ENCODE results near the gene CSRNP2. TPM values are rescaled to one million over a fixed set of nuclear protein-coding genes. Genes with fewer than 3 reads are reported as not detected.

The CSRNP2 gene
- total and polyA plus RNA-seq, 2 of the 8 experiments (the other 6 are each of a cell fraction or from before 2014, with no cell fraction given) = 13.7 to 34.0 TPM

GRCh38 chr12:51033457-51034089, 49.8 kb downstream of the CSRNP2 start:
- Histone ChIP-seq H3K4ac (replicated peaks; ENCODE audit: insufficient read length, low read depth, low read length) (no peak overlapping the region), H4K20me1 (replicated peaks in 1 of 2; ENCODE audit: control insufficient read depth in 1 of 2, insufficient read depth in 2 of 2, low read length in 2 of 2) (no peaks in the 10 kb centered on the region), H4K8ac (ENCODE audit: extremely low read depth, insufficient read depth, low read length) (no peak overlapping the region), H3K23me2 (ENCODE audit: low read depth, low read length) (no peaks in the 10 kb centered on the region; the same call in 1 of the 2 replicates), H2AK5ac (ENCODE audit: low read depth, low read length) (no peak overlapping the region), H3K9ac (replicated peaks in 1 of 4; ENCODE audit: extremely low read depth in 1 of 4, low read depth in 3 of 4, low read length in 3 of 4) (no peak overlapping the region), H3K23ac (ENCODE audit: insufficient read length) (no peak overlapping the region), H2BK15ac (ENCODE audit: low read length) (no peak overlapping the region), H2BK5ac (ENCODE audit: low read depth, low read length) (no peak overlapping the region), H2BK12ac (ENCODE audit: low read depth, low read length) (no peak overlapping the region), H3K56ac (replicated peaks; ENCODE audit: insufficient read length, low read depth, low read length) (no peak overlapping the region), H3K79me1 (ENCODE audit: low read depth, low read length) (no peaks in the 10 kb centered on the region), H3K79me2 (ENCODE audit: control insufficient read depth in 1 of 2, insufficient read depth in 2 of 2, low read length in 2 of 2) (no peaks in the 10 kb centered on the region), H3K27ac (ENCODE audit: low read depth, low read length) (no peak overlapping the region), H4K5ac (ENCODE audit: insufficient read length, low read depth, low read length) (no peak overlapping the region), H2BK20ac (ENCODE audit: low read length) (no peak overlapping the region), H3K4me3 (ENCODE audit: extremely low read depth in 1 of 4, insufficient read depth in 2 of 4, low read depth in 3 of 4, low read length in 4 of 4) (no peak overlapping the region), H3K4me2 (ENCODE audit: insufficient read depth in 1 of 2, low read depth in 2 of 2, low read length in 2 of 2) (no peak overlapping the region), H3K4me1 (replicated peaks in 1 of 4; ENCODE audit: control insufficient read depth in 3 of 4, insufficient read depth in 4 of 4, low read length in 3 of 4) (peaks cover 0 to 2% (median 0%) of the 10 kb centered on the region in 4 experiments; a peak in 1 of 7 replicates), H2AFZ (ENCODE audit: low read length) (no peak overlapping the region; the same call in 1 of the 2 replicates), H4K91ac (replicated peaks; ENCODE audit: insufficient read length, low read length) (no peak overlapping the region), H3K14ac (ENCODE audit: insufficient read length) (no peak overlapping the region), H3K9me3 (ENCODE audit: insufficient read depth in 2 of 2, low read depth in 1 of 2, low read length in 1 of 2) (no peaks in the 10 kb centered on the region), H3K36me3 (ENCODE audit: control insufficient read depth in 2 of 4, insufficient read depth in 4 of 4, low read length in 3 of 4) (no peaks in the 10 kb centered on the region), H3K27me3 (replicated peaks in 1 of 4; ENCODE audit: control insufficient read depth in 3 of 4, extremely low read depth in 1 of 4, insufficient read depth in 3 of 4, low read length in 3 of 4) (no peaks in the 10 kb centered on the region; a peak in 1 of 7 replicates), H2BK120ac (replicated peaks; ENCODE audit: low read depth, low read length) (no peak overlapping the region), H3K18ac (ENCODE audit: extremely low read depth, low read length) (no peak overlapping the region)
- DNase-seq (ENCODE audit: low read depth in 1 of 2, low spot score in 2 of 2) (no peak), FAIRE-seq (no peak)
- TF ChIP-seq RBBP5 (IDR thresholded peaks at IDR 0.05; ENCODE audit: borderline replicate concordance, low read depth, low read length) = no peak
- POLR2A ChIA-PET (ENCODE audit: partially characterized antibody) = interaction anchor here (1.7 kb wide), 1 partner anchor 191 kb away, joined by 3 read pairs; the partner anchor contains the start of gene TMPRSS12
- WGBS, 2 experiments (ENCODE audit: extremely low coverage in 1 of 2, insufficient coverage in 1 of 2, insufficient read length in 1 of 2, insufficient replicate concordance in 2 of 2, low coverage in 1 of 2, low lambda C conversion rate in 2 of 2, missing lambda C conversion rate in 1 of 2) = 87% methylated on average over 3 of the region's 4 CpGs; no CpG with 5 or more reads in 1 of the 2 experiments
- CTCF ChIA-PET (ENCODE audit: partially characterized antibody) = interaction anchor here (0.6 to 1.5 kb wide), 5 partner anchors 14 to 840 kb away, joined by 3 to 6 read pairs (median 4); no protein-coding TSS in a partner anchor
